Right lung (tissue), 5 donors: ENCODE data around the gene FAM229A. TPM values are rescaled to one million over a fixed set of nuclear protein-coding genes. Genes with fewer than 3 reads are reported as not detected.

Source experiments
- DNase-seq, 2 donors: peaks; one replicate each; pipeline ENCODE4 v3.0.0-alpha.2; 2013
- polyA plus RNA-seq, 5 donors: library from polyadenylated mRNA; unstranded; fragments of 120-200 nt; gene quantifications; one replicate each; pipeline versions ENCODE4 v1.2.1 to v1.2.3, GENCODE V29; 2013; ENCODE audit warnings: inconsistent platforms in 1 of 5, low replicate concordance in 1 of 5; ENCODE audit not compliant: insufficient read length in 5 of 5, insufficient read depth in 1 of 5

The FAM229A gene
- polyA plus RNA-seq, 5 donors = 4.9 to 14.0 (median 7.2) TPM

DNA sequence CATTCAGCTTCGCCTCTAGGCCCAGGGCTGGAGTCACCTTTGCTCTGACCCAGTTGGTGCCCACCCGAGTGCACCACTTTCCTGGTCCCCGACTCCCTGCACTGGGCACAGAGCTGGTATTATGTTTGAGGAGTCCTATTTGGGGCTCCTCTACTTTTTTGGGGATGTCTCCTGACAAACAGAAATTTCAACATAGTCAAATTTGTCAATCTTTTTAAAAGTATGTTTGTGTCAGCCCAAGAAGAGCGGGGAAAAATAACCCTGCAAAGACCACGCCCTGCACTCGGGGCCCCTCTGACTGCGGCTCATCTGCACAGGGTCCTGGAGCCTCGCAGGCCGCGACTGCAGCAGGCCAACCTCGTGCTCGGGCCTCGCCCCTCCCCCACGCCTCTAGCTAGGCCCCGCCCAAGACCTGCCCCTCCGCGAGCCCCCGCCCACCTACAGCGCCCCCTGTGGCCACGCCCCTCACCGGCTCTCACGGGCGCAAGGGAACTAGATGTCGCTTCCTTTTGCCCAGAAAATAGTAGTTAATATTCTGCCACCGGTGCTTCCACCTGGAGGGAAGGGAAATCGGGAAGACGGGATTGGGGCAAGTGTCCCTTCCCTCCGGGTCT is 11.4 kb downstream of the FAM229A start:
- DNase-seq = no peak

- DNase-seq = no peak
Measured at GRCh38 chr1:32349211-32349708, 13.0 kb downstream of the FAM229A start.

GRCh38 chr1:32346532-32347157 is 15.6 kb downstream of the FAM229A start:
- DNase-seq = no peak

DNA sequence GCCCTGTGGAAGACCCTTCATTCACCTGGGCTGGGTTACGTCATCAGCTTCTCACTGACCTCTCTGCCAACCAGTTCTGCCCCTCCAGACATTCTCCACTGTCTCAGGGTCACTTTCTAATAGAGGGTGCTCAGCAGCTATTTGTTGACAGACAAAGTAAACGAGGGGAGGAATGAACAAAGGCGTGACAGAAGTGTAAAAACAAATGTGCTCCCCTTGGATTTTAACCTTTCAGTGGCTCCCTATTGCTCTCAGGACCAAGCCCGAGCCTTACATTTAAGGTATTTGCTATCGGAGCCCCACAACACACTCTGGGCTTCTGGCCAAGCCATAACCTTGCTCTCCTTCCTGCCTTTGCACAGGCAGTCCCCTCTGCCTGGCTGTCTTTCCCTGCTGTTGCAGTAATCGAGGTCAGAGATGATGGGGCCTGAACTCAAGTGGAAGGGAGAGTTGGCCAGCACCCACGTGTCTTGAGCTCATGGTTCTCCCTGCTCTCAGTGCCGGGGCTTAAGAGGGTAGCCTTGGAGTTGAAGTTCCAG is 16.9 kb downstream of the FAM229A start:
- no peak for DNase-seq

DNA sequence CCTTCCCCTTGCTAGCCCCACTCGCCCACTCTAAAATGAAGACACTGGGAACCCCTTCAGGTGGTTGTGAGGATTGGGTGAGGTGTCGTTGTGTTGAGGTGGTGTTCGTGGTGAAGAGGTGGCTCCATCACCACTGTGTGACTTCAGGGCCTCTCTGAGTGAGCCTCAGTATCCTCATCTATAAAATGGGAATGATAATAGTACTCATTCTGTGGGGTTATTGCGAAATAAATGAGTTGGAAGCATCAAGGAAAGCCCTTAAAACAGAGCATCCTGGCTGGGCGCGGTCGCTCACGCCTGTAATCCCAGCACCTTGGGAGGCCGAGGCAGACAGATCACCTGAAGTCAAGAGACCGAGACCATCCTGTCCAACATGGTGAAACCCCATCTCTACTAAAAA is 19.6 kb downstream of the FAM229A start:
- no peak for DNase-seq

GRCh38 chr1:32341971-32342370 is 20.3 kb downstream of the FAM229A start:
- no peak for DNase-seq

DNA sequence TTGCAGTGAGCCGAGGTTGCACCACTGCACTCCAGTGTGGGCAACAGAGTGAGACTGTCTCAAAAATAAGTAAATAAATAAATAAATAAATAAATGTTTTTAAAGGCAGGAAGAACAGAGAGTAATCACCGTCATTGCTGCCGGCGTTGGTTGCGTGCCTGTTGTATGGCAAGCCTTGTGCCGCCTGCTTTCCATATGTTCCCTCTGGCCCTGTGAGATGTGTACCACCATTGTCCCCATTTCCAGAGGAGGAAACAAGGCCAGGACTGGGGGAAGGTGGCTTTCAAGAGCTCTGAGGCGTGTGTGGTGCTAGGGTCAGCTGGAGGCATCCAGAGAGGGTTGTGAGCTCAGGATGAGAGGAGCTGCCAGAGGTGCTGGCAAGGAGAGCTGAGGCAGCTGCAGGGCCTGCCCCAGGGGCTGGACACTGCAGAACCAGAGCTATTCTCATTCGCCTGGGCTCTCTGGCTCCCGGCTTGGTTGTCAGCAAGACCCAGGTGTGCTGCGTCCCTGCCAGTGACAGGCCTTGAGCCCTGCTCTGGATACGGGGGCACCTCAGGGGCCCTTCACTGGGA is 21.0 kb downstream of the FAM229A start:
- DNase-seq = no peak

DNA sequence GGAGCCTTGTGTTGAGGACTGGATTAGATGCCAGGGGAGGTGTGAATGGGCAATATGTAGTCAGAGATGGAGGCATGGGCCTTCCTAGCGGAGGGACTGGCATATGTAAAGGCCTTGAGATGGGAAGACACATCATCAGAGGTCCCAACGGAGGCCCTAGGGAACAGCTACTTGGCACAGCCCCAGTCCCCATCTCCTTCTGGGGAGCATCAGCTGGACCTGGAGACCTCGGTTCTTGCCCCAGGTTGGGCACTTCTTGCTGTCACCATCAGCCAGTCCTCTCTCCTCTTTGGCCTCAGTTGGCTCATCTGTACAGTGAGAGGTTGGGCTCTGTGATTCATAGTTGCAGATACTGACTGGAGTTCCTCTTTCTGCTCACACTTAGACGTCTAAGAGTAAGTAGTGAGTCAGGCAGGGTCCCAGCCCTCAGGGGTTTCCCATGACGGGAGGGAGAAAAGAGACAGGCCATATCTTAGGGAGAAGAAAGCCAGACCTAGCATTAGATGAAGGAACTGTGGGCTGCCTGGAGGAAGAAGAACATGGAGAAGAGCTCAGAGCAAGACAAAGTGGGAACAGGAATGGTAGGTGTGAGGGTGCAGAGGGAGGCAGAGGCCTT is 22.8 kb downstream of the FAM229A start:
- DNase-seq = no peak

- DNase-seq = no peak
Measured at GRCh38 chr1:32338637-32339145, 23.6 kb downstream of the FAM229A start.

- no peak for DNase-seq
Measured at GRCh38 chr1:32337855-32338636, 24.2 kb downstream of the FAM229A start.

- no peak for DNase-seq
Measured at GRCh38 chr1:32336963-32337675, 25.2 kb downstream of the FAM229A start.

GRCh38 chr1:32336591-32336932 is 25.7 kb downstream of the FAM229A start:
- no peak for DNase-seq

- peak; percentile 85 for DNase-seq
Measured at GRCh38 chr1:32335790-32336590, 26.3 kb downstream of the FAM229A start, which contains the start of gene MARCKSL1. Gene MARCKSL1 (minus strand): TSS chr1:32336233. CDS start chr1:32336033, 200 bp downstream.

- DNase-seq = no peak
Measured at GRCh38 chr1:32335535-32335789, 26.8 kb downstream of the FAM229A start.

GRCh38 chr1:32334864-32335534 is 27.3 kb downstream of the FAM229A start:
- peak; percentile 56 to 59 for DNase-seq

DNA sequence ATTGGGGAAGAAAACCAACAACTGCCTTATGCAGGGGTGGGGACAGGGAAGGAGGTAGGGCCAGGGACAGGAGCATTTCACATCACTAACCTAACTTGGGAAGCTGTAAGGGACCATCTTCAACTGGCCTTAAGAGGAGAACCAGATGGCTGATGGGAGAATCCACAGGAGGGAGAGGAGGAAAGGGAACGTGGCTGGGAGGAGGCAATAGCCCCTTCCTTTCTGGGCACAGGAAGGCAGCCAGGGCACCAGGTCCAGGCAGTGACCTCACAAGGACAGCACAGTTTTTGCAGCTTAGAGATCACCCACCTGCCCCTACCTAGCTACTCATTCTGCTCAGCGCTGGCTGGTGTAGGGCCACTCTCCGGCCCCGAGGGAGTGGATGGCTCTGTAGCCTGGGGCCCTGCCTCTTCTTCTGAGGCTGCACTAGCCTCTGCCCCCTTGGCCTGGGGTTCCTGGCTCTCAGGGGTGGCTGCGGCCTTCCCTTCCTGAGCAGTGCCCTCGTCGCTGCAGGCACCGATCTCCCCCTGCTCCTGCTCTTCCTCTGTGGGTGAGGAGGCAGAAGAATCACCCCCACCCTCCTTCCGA is 27.9 kb downstream of the FAM229A start:
- DNase-seq = no peak

GRCh38 chr1:32333251-32333963 is 28.9 kb downstream of the FAM229A start:
- DNase-seq = no peak

GRCh38 chr1:32332290-32333079 is 29.8 kb downstream of the FAM229A start:
- DNase-seq = no peak
